B cell (primary cell): ENCODE results near the gene NCBP2L.

Experiments
- CTCF ChIP-seq: fragments of 200-600 bp; IDR thresholded peaks from one replicate; pipeline ENCODE4 v1.8.0; 2022; ENCODE audit warnings: antibody characterized with exemption, mild to moderate bottlenecking
- EZH2 ChIP-seq: IDR thresholded peaks from 2 replicates; pipeline ENCODE4 v1.6.1; 2012; ENCODE audit warnings: borderline replicate concordance, low read depth, mild to moderate bottlenecking, moderate library complexity, low read length; ENCODE audit not compliant: insufficient read depth, poor library complexity, severe bottlenecking

- no peak for TF ChIP-seq CTCF
- no peak for TF ChIP-seq EZH2
Observed at GRCh38 chrX:107766470-107767150, 10.9 kb upstream of the NCBP2L start.
